Pancreas (tissue), 10 donors: ENCODE measurements around the gene ALOX15. TPM values are rescaled to one million over a fixed set of nuclear protein-coding genes. Genes with fewer than 3 reads are reported as not detected.

Experiments
- ATAC-seq, 4 donors: fragments of 200-7000 bp; cut with Tn5 transposase; one replicate each; pipeline versions ENCODE4 v1.8.0 to v1.9.1; 2020; ENCODE audit warnings: mild to moderate bottlenecking in 4 of 4, moderate library complexity in 4 of 4
- DNase-seq, 6 donors: peaks; one replicate each; pipeline ENCODE4 v3.0.0-alpha.2; 2020
- FAIRE-seq: peaks from 2 replicates; lab custom pipeline; 2012; peaks lifted over from hg19 to GRCh38; lab: Jason Lieb, UNC
- H3K27ac ChIP-seq, 4 donors: fragments of 200-600 bp; sonication (generic); 1 replicate in 3 of 4; 2 replicates in 1 of 4; pipeline versions ENCODE4 v1.5.0 to v1.8.0; 2020
- H3K27me3 ChIP-seq, 4 donors: fragments of 200-600 bp; one replicate each; pipeline ENCODE4 v1.8.0; 2021
- H3K36me3 ChIP-seq, 3 donors: fragments of 200-600 bp; sonication (generic) in 1 of 3; one replicate each; pipeline versions ENCODE4 v1.5.0 to v1.8.0; 2020 to 2021
- H3K4me1 ChIP-seq, 3 donors: fragments of 200-600 bp; one replicate each; pipeline ENCODE4 v1.8.0; 2021
- H3K4me3 ChIP-seq, 4 donors: fragments of 200-600 bp; sonication (generic) in 2 of 4; one replicate each; pipeline versions ENCODE4 v1.5.0 to v1.8.0; 2020 to 2021
- H3K9me3 ChIP-seq, 4 donors: fragments of 200-600 bp; one replicate each; pipeline ENCODE4 v1.8.0; 2021
- CTCF ChIP-seq, 4 donors: fragments of 200-600 bp; sonication (generic) in 3 of 4; IDR thresholded peaks; one replicate each; pipeline versions ENCODE4 v1.5.0 to v1.8.0; 2021; ENCODE audit warnings: antibody characterized with exemption in 4 of 4
- WGBS, 2 donors: extraction: QIAGEN DNeasy Blood & Tissue Kit; methylation state at CpG; one replicate each; pipeline ENCODE4 v1.1.7; 2013; 5-methylcytosine and 5-hydroxymethylcytosine counted together
- intact Hi-C, 3 donors: fragments of 100-400 bp; cut with DNase I; formaldehyde crosslinking; loops; one replicate each; pipeline versions ENCODE4 v1.11.1 to v1.14.2; 2022
- polyA plus RNA-seq, 2 donors: library from polyadenylated mRNA; stranded (reverse); fragments of 200-250 nt; gene quantifications; one replicate each; pipeline ENCODE4 v1.2.3, GENCODE V29; 2013
- total RNA-seq, 6 donors: library from RNA; stranded (reverse); fragmentation: NEBNext Ultra II Directional in 4 of 6; extraction: Animal tissue kit (Norgen Biotek cat#: 25700) in 4 of 6; gene quantifications; one replicate each; pipeline versions ENCODE4 v1.2.1 to v1.2.4, GENCODE V29; 2021 to 2023
- donor health status: healthy with polysubstance abuse.
- donor health status: DM: no; HTN: no; CAD: no; lungs with moderate emphysema.
- donor health status: DM: no; HTN: no; CAD: no.
- donor health status: control.
- donor health status: control.
- donor health status: Bipolar disorder and iron deficiency.
- donor health status: DM: yes; HTN: yes; CAD: no.
- donor health status: DM: no; HTN: no; CAD: no.
- donor health status: DM: no; HTN: no; CAD: no.
- donor health status: DM: yes; HTN: yes; CAD: no.

Gene ALOX15
- total and polyA plus RNA-seq, 8 donors: 1.1 TPM; not detected in 7

GRCh38 chr17:4623249-4623648, 18.2 kb downstream of the ALOX15 start:
- no peak overlapping the region for H3K27ac ChIP-seq
- H3K27me3 ChIP-seq: no peaks in the 10 kb centered on the region
- H3K4me3 ChIP-seq: no peak overlapping the region
- H3K4me1 ChIP-seq: no peaks in the 10 kb centered on the region
- H3K9me3 ChIP-seq: no peaks in the 10 kb centered on the region
- TF ChIP-seq CTCF (IDR thresholded peaks at IDR 0.05): no peak
- H3K36me3 ChIP-seq: no peaks in the 10 kb centered on the region
- DNase-seq: no peak
- WGBS, 2 donors: 68 to 83% methylated on average over 2 of the region's 2 CpGs
- intact Hi-C loops: no loop called here
- ATAC-seq: peak in 1 of 4 donors; percentile 36
- no peak for FAIRE-seq

GRCh38 chr17:4622375-4622774, 19.1 kb downstream of the ALOX15 start:
- no peak overlapping the region for H3K4me3 ChIP-seq
- DNase-seq (no peak), ATAC-seq (no peak), FAIRE-seq (no peak)
- H3K36me3 ChIP-seq: no peaks in the 10 kb centered on the region
- H3K9me3 ChIP-seq: no peaks in the 10 kb centered on the region
- TF ChIP-seq CTCF (IDR thresholded peaks at IDR 0.05): no peak
- H3K27me3 ChIP-seq: no peaks in the 10 kb centered on the region
- H3K4me1 ChIP-seq: no peaks in the 10 kb centered on the region
- intact Hi-C loops: no loop called here
- H3K27ac ChIP-seq: no peak overlapping the region
- 97 to 98% methylated on average over 1 of the region's 1 CpG for WGBS, 2 donors

GRCh38 chr17:4620531-4621101, 20.9 kb downstream of the ALOX15 start:
- FAIRE-seq (no peak), DNase-seq (no peak), ATAC-seq (no peak)
- intact Hi-C loops: no loop called here
- Histone ChIP-seq H3K4me3 (no peak overlapping the region), H3K9me3 (no peaks in the 10 kb centered on the region), H3K27me3 (no peaks in the 10 kb centered on the region), H3K27ac (no peak overlapping the region), H3K36me3 (no peaks in the 10 kb centered on the region), H3K4me1 (no peaks in the 10 kb centered on the region)
- 88 to 96% methylated on average over 4 of the region's 4 CpGs for WGBS, 2 donors
- no peak for TF ChIP-seq CTCF (IDR thresholded peaks at IDR 0.05)

DNA sequence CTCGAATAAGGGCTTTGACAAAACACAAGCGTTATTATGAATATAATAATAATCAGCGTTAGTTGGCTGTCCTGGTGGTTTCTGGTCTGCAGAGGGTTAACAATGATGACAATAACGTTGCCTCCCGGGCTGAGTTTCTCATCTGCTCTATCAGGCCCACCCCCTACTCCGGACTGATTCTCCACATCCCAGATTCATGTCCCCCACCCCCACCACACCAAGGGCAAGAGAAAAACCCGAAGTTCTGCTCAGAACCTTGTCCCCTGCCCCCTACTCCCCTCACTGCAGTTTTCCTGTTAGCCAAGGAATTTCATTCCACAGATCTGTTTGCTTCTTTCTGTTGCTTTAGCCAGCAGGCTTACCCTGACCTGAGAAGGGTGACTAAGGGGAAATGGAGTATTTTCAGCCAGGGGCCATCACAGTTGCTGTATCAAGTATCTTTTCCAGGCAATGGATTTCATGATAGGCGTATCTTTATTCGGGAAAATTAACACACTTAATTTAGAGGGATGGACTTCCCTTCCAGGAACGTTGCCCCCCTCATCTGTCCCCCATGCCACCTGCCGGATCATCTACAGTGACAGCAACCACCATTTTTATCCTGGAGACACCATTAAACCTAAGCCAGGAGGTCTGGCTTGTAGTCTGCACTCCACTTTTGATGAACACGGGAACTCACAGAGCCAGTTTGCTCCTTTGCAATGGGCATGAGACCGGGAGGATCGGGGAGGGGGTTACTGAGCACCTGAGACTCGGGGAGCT, 23.7 kb downstream of the ALOX15 start:
- no peaks in the 10 kb centered on the region for H3K4me1 ChIP-seq
- no peaks in the 10 kb centered on the region for H3K36me3 ChIP-seq
- 39 to 48% methylated on average over 15 of the region's 15 CpGs for WGBS, 2 donors
- H3K9me3 ChIP-seq: no peaks in the 10 kb centered on the region
- H3K4me3 ChIP-seq: no peak overlapping the region
- no peak for FAIRE-seq
- H3K27ac ChIP-seq: no peak overlapping the region
- H3K27me3 ChIP-seq: no peaks in the 10 kb centered on the region
- intact Hi-C loops: no loop called here
- ATAC-seq: no peak
- TF ChIP-seq CTCF (IDR thresholded peaks at IDR 0.05): no peak
- DNase-seq: no peak

GRCh38 chr17:4617090-4617489, 24.4 kb downstream of the ALOX15 start:
- 70 to 83% methylated on average over 17 of the region's 17 CpGs for WGBS, 2 donors
- Histone ChIP-seq H3K4me1 (no peaks in the 10 kb centered on the region), H3K27ac (no peak overlapping the region), H3K36me3 (no peaks in the 10 kb centered on the region), H3K9me3 (no peaks in the 10 kb centered on the region), H3K27me3 (no peaks in the 10 kb centered on the region), H3K4me3 (no peak overlapping the region)
- DNase-seq: no peak
- no peak for ATAC-seq
- FAIRE-seq: no peak
- TF ChIP-seq CTCF (IDR thresholded peaks at IDR 0.05): no peak
- intact Hi-C loops: no loop called here
